Measurements from ENCODE around the gene GAS7.

GAS7 gene

GRCh38 chr17:10041916-10042588 lies 156.4 kb downstream of the GAS7 start:
- TF ChIP-seq ZFP30 (CRISPR knock-in tag; IDR thresholded peaks at IDR 0.05) (no peak), CSRNP3 (CRISPR knock-in tag; IDR thresholded peaks at IDR 0.05) (no peak), PPARA (CRISPR knock-in tag; IDR thresholded peaks at IDR 0.05; ENCODE audit: borderline replicate concordance) (no peak), TSHZ2 (CRISPR knock-in tag; IDR thresholded peaks at IDR 0.05) (no peak), GLIS3 (CRISPR knock-in tag; IDR thresholded peaks at IDR 0.05) (no peak)
- no peak for ATAC-seq

- ATAC-seq = no peak
- TF ChIP-seq ISL1 (CRISPR knock-in tag; IDR thresholded peaks at IDR 0.05) (no peak), PPARA (CRISPR knock-in tag; IDR thresholded peaks at IDR 0.05; ENCODE audit: borderline replicate concordance) (no peak), GLIS3 (CRISPR knock-in tag; IDR thresholded peaks at IDR 0.05) (no peak), SNAI2 (CRISPR knock-in tag; IDR thresholded peaks at IDR 0.05) (no peak), ZNF70 (CRISPR knock-in tag; IDR thresholded peaks at IDR 0.05) (no peak), TOX (CRISPR knock-in tag; IDR thresholded peaks at IDR 0.05; ENCODE audit: borderline replicate concordance) (no peak), ESRRG (CRISPR knock-in tag; IDR thresholded peaks at IDR 0.05) (no peak), CREB5 (CRISPR knock-in tag; IDR thresholded peaks at IDR 0.05; ENCODE audit: low read depth) (no peak), BACH2 (CRISPR knock-in tag; IDR thresholded peaks at IDR 0.05; ENCODE audit: borderline replicate concordance) (no peak), OSR1 (CRISPR knock-in tag; IDR thresholded peaks at IDR 0.05) (no peak), ZFP30 (CRISPR knock-in tag; IDR thresholded peaks at IDR 0.05) (no peak), ZFP3 (CRISPR knock-in tag; IDR thresholded peaks at IDR 0.05) (no peak), PATZ1 (CRISPR knock-in tag; IDR thresholded peaks at IDR 0.05; ENCODE audit: borderline replicate concordance) (no peak), POU6F1 (CRISPR knock-in tag; IDR thresholded peaks at IDR 0.05; ENCODE audit: borderline replicate concordance, low read depth) (no peak), ZC3H10 (CRISPR knock-in tag; IDR thresholded peaks at IDR 0.05) (no peak), ARNTL (CRISPR knock-in tag; IDR thresholded peaks at IDR 0.05; ENCODE audit: borderline replicate concordance, low read depth) (no peak), CSRNP3 (CRISPR knock-in tag; IDR thresholded peaks at IDR 0.05) (no peak), TSHZ2 (CRISPR knock-in tag; IDR thresholded peaks at IDR 0.05) (no peak), TCF4 (CRISPR knock-in tag; IDR thresholded peaks at IDR 0.05; ENCODE audit: borderline replicate concordance) (no peak), ZNF565 (CRISPR knock-in tag; conservative IDR thresholded peaks at IDR 0.05; ENCODE audit: low read depth) (no peak)
Observed at GRCh38 chr17:10041287-10041612, 157.2 kb downstream of the GAS7 start.
